Mesenteric fat pad (tissue), 1 donor: ENCODE results near the gene TRPV4. TPM values are rescaled to one million over a fixed set of nuclear protein-coding genes. Genes with fewer than 3 reads are reported as not detected.
A peak's percentile ranks its signal among the peaks of the same experiment; 100 is the strongest.

ENCODE experiments used
- DNase-seq: peaks from one replicate; pipeline ENCODE4 v3.0.0-alpha.2; 2020; ENCODE audit warnings: low spot score
- total RNA-seq: library from RNA; stranded (reverse); fragmentation: NEBNext Ultra II Directional; extraction: Animal tissue kit (Norgen Biotek cat#: 25700); gene quantifications from one replicate; pipeline ENCODE4 v1.2.1, GENCODE V29; 2021
- donor health status: DM: yes; HTN: yes; CAD: no.

TRPV4 gene
- total RNA-seq, 1 donor from 2014 or later: 3.5 TPM

GRCh38 chr12:109764776-109765445 is 68.3 kb downstream of the TRPV4 start:
- peak; percentile 51 for DNase-seq

GRCh38 chr12:109764123-109764522 is 69.1 kb downstream of the TRPV4 start:
- DNase-seq: no peak

- DNase-seq: peak; percentile 71
Measured at GRCh38 chr12:109763201-109763841, 69.9 kb downstream of the TRPV4 start.

- peak; percentile 67 for DNase-seq
Measured at GRCh38 chr12:109762673-109763191, 70.5 kb downstream of the TRPV4 start.

GRCh38 chr12:109762071-109762672 is 71.0 kb downstream of the TRPV4 start:
- peak; percentile 53 for DNase-seq

GRCh38 chr12:109760930-109761921 is 72.0 kb downstream of the TRPV4 start:
- peak; percentile 49 for DNase-seq

- peak; percentile 83 for DNase-seq
Measured at GRCh38 chr12:109760031-109760929, 72.9 kb downstream of the TRPV4 start.

GRCh38 chr12:109759595-109759994 is 73.6 kb downstream of the TRPV4 start:
- DNase-seq: peak; percentile 33

- DNase-seq: peak; percentile 81
Measured at GRCh38 chr12:109758426-109759420, 74.5 kb downstream of the TRPV4 start.

GRCh38 chr12:109757671-109758265 is 75.4 kb downstream of the TRPV4 start:
- DNase-seq: peak; percentile 64

GRCh38 chr12:109756457-109756856 is 76.7 kb downstream of the TRPV4 start:
- no peak for DNase-seq

GRCh38 chr12:109753959-109754358 is 79.2 kb downstream of the TRPV4 start:
- no peak for DNase-seq

- peak; percentile 51 for DNase-seq
Measured at GRCh38 chr12:109753054-109753401, 80.2 kb downstream of the TRPV4 start.

- peak; percentile 59 for DNase-seq
Measured at GRCh38 chr12:109752117-109753053, 80.8 kb downstream of the TRPV4 start.

- peak; percentile 53 for DNase-seq
Measured at GRCh38 chr12:109744986-109745942, 87.9 kb downstream of the TRPV4 start.

GRCh38 chr12:109744026-109744425 is 89.2 kb downstream of the TRPV4 start:
- DNase-seq: peak; percentile 82
